ENCODE data around the gene KCNE2. TPM values are rescaled to one million over a fixed set of nuclear protein-coding genes. Genes with fewer than 3 reads are reported as not detected.

KCNE2 gene
- total RNA-seq, 2 donors from 2014 or later: not detected

Other genes with a start within 250 kb of the KCNE2 start
- gene SMIM11, start 11.5 kb downstream of the KCNE2 start, total RNA-seq: 1 to 10 TPM; 5.3 to 6.6 TPM
- gene SMIM34, start 59.9 kb downstream of the KCNE2 start, total RNA-seq: not detected
- gene KCNE1, start 148.2 kb downstream of the KCNE2 start, total RNA-seq: 1 to 10 TPM in 1 of 2 donors, under 1 TPM in 1; 0.78 to 3.8 TPM

Measured in right atrium auricular region (tissue), 2 donors.